Smooth muscle cell of the brain vasculature (primary cell): ENCODE results near the gene STRN4.
"Not testable (repeated sequence)": the region's sequence is repeated elsewhere in the genome, so short reads cannot be mapped to it uniquely, and the experiment has no call there.

Source experiments
- DNase-seq: peaks from one replicate; pipeline ENCODE4 v3.0.0-alpha.2; 2012; ENCODE audit warnings: low read depth, low spot score

STRN4 gene

DNA sequence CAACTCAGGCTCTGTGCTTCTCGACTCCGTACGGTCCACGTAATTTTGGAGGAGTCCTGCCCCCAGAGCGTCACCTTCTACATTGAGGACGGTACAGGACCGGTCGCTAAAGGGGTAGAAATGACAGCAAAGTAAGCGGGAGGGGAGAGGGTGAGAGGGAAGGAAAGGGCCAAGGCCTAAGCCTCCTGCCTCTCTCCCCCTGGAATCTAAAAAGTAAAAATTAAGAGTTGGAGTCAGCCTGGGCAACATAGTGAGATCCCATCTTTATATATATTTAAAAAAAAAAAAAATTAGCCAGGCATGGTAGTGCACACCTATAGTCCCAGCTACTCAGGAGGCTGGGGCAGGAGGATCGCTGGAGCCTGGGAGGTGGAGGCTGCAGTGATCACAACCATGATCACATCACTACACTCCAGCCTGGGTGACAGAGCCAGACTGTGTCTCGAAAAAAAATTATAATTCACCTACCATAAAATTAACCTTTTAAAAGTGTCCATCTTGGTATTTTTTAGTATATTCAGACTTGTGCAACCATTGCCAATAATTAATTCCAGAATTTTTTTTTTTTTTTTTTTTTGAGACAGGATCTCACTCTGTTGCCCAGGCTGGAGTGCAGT, 29.5 kb upstream of the STRN4 start:
- DNase-seq: no peak

DNA sequence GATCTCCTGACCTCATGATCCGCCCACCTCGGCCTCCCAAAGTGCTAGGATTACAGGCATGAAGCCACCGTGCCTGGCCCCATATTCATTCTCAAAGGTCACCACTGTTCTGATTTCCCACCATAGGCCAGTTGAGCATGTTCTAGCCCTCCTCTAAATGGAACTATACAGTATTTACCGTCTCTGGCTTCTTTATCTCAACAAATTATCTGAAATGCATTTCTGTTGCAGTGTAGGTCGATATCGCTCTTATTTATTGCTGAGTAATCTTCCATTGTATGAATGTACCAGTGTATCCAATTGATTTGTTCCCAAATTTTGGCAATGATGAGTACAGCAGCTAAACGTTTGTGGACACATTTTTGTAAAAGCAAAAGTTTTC, 26.8 kb upstream of the STRN4 start:
- DNase-seq: no peak

DNA sequence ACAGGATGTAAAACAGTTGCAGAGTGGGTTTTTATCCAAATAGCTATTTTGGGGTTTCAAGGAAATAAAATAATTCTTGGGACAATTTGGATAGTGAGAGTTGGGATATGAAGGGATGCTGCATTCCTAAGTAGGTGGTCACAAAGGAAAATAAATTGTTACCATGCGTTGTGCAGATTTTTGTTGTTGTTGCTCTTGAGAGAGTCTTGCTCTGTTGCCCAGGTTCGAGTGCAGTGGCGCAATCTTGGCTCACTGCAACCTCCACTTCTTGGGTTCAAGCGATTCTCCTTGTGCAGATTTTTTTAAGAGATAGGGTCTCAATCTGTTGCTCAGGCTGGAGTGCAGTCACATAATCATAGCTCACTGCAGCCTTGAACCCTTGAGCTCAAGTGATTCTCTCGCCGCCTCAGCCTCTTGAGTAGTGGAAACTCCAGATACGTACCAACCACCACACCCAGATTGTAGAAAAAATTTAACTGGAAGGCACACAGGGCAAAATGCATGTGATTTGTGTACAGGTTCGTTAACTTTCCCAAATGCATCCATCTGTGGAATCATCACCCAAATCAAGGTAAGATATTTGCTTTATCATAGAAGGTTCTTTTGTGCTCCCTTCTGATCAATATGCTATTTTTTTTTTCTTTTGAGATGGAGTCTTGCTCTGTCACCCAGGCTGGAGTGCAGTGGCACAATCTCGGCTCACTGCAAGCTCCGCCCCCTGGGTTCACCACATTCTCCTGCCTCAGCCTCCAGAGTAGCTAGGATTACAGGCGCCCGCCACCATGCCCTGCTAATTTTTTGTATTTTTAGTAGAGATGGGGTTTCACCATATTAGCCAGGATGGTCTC, 26.1 kb upstream of the STRN4 start:
- DNase-seq: no peak

DNA sequence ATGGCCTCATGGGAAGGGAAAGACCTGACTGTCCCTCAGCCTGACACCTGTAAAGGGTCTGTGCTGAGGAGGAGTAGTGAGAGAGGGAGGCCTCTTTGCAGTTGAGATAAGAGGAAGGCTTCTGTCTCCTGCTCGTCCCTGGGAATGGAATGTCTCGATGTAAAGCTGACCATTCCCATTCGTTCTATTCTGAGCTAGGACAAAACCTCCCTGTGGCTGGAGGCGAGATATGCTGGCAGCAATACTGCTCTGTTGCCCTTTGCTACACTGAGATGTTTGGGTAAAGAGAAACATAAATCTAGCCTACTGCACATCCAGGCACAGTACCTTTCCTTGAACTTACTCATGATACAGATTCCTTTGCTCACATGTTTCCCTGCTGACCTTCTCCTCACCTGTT, 22.5 kb upstream of the STRN4 start:
- not testable (repeated sequence) for DNase-seq

DNA sequence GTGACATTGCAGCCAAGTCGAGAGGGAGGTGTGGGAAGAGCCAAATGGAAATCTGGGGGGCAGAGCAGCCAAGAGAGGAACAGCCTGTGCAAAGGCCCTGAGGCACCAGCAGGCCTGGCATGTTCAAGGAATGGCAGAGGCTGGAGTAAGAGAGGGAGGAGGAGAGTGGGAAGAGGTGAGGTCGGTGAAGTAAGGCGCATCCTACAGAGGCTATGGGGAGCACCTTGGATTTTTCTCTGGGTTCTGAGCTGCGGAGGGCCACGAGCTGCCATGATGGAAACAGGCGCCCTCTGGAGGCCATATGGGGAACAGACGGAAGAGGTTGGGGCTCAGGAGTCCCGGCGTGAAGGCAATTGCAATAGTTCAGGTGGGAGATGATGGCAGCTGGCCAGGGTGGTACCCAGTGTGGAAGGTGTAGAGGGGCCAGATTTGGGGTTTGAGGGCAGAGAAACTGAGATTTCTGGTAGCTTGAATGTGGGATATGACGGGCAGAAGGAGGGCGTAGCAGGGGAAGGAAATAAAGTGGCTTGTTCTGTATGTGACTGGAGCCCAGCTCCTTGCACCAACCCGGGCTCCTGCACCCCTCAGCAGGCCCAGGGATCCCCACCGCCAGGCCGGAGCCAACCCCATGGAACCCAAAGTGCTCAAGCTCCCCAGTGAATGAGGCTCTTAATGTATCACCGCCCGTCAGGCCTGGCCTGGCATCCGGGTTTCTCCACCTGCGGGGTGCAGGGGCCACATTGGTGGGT, 20.5 kb upstream of the STRN4 start:
- DNase-seq: no peak

DNA sequence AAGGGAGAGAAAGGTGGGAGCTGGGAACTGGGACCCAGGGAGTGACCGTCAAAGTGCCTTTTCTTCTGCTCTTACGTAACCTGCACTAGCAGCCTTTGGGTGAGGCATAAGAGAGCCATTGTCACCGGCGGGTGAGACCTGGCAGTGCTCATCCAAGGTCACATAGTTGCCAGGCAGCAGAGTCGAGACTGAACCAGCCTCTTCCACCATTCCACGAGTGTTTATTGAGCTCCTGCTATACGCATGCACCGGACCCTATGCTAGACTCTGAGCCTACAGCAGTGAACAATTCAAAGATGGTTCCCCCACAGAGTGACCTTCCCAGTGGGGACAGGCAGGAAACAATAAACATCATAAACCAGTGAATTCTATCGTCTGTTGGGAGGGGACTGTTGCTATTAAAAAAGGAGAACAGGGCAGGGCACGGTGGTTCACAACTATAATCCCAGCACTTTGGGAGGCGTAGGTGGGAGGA, 18.6 kb upstream of the STRN4 start:
- no peak for DNase-seq

DNA sequence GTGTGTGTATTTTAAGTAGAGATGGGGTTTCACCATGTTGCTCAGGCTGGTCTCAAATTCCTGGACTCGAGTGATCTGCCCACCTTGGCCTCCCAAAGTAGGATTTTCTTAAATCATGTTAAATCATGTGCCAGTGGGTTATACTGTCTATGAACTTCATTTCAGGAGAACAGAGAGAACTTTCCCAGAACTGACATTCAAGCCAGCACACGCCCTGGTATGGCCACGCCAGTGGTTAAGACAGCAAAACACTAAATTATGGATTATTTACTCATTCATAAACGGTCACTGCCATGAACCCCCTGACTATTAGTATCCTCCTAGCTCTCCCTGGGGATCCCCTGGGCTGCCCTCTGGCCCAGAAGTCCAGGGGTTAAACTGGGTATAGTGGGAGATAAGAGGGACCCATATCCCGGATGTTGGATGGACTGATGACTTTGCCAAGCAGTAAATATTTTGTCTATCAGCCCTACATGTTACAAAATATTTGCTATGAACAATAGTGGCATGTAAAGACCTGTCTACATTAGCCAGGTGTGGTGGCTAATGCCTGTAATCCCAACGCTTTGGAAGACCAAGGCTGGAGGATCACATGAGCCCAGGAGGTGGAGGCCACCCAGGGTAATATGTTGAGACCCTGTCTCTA, 16.1 kb upstream of the STRN4 start:
- no peak for DNase-seq

DNA sequence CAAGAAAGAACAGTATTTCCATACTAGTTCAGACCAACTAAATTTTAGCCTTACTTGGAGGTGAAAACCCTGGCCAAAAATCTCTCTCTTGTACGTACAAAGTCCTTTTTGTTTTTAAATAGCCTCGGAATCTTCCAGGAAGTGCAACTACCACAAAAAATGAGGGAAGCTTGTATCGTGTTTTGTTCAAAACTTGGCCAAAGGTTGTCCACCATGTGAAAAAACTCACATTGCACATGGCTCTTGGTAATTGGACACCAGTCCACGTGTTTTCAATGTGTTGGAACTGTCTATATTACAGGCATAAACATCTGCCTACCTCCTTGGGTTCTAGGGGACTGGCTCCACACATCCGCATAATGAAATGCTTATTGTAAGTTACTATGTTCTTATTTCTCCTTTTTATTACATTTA, 15.2 kb upstream of the STRN4 start:
- no peak for DNase-seq

DNA sequence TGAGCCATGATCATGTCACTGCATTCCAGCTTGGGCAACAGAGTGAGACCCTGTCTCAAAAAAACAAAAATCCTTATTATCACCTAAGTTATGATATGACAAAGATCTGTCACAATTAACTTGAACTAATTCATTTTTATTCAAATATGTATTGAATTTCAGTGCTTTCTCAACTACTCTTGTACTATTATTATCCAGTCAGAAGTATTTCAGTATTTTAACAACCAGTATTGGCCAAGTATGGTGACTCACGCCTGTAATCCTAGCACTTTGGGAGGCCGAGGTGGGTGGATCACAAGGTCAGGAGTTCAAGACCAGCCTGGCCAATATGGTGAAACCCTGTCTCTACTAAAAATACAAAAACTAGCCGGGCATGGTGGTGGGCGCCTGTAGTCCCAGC, 14.6 kb upstream of the STRN4 start:
- DNase-seq: not testable (repeated sequence)

DNA sequence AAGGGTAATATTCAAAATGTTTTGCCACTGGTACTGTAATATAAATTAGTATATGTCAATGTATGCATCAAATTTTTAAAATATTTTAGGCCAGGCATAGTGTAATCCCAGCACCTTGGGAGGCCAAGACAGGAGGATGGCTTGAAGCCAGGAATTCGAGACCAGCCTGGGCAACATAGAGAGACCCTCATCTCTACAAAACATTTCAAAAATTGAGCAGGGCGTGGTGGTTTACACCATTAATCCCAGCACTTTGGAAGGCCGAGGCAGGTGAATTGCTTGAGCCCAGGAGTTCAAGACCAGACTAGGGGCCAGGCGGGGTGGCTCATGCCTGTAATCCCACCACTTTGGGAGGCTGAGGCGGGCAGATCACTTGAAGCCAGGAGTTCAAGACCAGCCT, 14.1 kb upstream of the STRN4 start:
- DNase-seq: no peak

DNA sequence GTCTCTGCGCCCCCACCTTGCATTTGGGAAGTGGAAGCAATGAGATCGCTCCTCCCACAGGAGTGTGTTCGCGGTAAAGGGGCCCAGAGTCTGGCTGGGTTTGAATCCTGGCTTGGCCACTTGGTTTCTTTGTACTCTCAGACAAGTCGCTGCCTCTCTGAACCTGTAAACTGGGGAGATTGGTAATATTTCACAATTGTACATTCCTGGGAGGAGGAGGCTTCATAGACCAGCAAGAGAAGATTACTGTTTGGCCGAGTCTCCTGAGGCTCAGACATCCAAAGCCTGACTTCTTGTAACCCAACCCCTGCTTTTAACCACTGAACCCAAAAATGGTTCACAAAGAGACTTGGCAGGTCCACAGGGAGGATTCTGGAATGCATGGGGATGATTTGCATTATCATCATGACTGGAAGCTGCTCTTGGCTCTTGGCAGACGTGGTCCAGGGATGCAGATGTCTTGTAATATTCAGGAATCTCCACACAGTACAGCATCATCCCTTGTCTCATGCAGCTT, 13.6 kb upstream of the STRN4 start:
- DNase-seq: no peak

DNA sequence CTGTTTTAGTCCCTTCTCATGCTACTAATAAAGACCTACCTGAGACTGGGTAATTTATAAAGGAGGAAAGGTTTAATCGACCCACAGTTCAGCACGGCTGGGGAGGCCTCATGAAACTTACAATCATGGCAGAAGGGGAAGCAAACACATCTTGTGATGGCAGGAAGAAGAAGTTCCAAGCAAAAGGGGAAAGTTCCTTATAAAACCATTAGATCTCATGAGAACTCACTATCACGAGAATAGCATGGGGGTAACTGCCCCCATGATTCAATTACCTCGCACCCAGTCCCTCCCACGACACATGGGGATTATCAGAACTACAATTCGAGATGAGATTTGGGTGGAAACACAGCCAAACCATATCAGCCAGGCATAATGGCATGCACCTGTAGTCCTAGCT, 13.0 kb upstream of the STRN4 start:
- DNase-seq: no peak

DNA sequence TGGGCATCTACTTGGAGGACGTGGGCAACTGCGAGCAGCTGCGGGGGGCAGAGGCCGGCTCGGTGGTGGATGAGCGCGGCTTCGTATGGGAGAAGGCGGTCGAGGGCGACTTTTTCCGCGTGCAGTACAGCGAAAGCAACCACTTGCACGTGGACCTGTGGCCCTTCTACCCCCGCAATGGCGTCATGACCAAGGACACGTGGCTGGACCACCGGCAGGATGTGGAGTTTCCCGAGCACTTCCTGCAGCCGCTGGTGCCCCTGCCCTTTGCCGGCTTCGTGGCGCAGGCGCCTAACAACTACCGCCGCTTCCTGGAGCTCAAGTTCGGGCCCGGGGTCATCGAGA, 10.3 kb upstream of the STRN4 start:
- no peak for DNase-seq

DNA sequence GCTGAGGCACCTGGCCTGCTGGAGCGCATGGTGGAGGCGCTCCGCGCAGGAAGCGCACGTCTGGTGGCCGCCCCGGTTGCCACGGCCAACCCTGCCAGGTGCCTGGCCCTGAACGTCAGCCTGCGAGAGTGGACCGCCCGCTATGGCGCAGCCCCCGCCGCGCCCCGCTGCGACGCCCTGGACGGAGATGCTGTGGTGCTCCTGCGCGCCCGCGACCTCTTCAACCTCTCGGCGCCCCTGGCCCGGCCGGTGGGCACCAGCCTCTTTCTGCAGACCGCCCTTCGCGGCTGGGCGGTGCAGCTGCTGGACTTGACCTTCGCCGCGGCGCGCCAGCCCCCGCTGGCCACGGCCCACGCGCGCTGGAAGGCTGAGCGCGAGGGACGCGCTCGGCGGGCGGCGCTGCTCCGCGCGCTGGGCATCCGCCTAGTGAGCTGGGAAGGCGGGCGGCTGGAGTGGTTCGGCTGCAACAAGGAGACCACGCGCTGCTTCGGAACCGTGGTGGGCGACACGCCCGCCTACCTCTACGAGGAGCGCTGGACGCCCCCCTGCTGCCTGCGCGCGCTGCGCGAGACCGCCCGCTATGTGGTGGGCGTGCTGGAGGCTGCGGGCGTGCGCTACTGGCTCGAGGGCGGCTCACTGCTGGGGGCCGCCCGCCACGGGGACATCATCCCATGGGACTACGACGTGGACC, 9.7 kb upstream of the STRN4 start:
- no peak for DNase-seq

DNA sequence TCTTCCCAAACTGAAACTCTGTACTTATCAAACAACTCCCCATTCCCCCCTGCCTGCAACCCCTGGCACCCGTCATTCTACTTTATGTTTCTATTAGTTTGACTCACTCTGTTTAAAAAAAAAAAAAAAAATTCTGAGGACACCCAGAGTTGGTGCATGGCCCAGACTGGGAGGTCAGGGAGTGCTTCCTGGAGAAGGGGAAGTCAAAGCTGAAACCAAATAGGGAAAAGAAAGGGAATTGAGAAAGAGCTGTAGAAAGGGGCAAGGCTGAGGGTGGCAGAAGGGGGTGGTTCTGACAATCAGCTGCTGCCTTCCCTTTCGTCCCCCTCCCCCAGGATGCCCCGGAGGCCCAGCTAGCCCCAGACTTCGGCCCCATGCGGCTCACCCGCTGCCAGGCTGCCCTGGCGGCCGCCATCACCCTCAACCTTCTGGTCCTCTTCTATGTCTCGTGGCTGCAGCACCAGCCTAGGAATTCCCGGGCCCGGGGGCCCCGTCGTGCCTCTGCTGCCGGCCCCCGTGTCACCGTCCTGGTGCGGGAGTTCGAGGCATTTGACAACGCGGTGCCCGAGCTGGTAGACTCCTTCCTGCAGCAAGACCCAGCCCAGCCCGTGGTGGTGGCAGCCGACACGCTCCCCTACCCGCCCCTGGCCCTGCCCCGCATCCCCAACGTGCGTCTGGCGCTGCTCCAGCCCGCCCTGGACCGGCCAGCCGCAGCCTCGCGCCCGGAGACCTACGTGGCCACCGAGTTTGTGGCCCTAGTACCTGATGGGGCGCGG, 9.0 kb upstream of the STRN4 start:
- no peak for DNase-seq

DNA sequence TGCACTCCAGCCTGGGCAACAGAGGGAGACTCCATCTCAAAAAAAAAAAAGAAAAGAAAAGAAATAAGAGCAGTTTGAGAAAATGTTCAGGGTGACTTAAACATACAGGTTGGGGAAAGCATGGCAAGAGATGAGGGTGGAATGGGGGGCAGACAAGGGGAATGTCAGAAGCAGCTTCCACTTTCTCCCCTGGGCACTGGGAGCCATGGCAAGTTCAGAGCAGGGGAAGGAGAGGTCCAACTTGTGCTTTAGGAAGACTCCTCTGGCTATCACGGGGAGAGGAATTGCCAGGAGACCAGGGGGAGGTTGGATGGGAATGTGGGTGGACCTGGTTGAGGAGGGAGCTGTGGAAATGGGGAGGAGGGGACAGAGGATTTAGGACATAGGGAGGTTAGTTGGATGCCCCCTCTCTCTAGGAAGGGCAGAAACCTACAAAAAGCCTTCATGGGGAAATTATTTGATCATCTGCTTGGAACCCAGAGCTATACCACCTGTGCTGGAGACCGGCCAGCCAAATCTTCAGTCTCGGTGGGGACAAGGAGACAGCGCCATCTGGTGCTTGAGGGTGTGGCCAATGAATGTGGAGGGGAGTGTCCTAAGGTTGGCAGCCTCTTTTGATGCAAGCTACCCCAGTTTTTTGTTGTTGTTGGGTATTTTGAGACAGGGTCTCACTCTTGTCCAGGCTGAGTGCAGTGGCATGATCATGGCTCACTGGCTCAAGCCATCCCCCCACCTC, 7.3 kb upstream of the STRN4 start:
- no peak for DNase-seq

DNA sequence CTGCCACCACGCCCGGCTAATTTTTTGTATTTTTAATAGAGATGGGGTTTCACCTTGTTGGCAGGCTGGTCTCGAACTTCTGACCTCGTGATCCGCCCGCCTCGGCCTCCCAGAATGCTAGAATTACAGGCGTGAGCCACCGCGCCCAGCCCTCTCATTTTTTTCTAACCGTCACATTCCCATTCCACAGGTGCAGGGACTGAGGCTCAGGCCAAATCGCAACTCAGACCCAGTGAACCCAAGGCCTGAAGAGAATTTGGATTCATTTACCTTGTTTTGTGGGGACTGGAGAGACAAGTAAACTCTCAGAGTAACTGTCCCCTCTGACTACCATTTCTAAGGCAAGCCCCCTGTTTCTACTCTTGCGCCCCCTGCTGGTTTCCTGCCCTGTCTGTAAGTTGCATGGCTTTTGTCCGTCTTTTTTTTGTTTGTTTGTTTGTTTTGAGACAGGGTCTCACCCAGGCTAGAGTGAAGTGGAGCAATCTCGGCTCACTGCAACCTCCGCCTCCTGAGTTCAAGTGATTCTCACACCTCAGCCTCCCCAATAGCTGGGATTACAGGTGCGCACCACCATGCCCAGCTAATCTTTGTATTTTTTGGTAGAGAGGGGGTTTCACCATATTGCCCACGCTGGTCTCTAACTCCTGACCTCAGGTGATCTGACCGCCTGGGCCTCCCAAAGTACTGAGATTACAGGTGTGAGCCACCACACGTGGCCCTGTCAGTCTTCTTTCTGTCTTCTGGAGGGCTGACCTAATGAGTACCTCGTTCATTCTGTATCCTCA, 2.3 kb upstream of the STRN4 start:
- DNase-seq: no peak

DNA sequence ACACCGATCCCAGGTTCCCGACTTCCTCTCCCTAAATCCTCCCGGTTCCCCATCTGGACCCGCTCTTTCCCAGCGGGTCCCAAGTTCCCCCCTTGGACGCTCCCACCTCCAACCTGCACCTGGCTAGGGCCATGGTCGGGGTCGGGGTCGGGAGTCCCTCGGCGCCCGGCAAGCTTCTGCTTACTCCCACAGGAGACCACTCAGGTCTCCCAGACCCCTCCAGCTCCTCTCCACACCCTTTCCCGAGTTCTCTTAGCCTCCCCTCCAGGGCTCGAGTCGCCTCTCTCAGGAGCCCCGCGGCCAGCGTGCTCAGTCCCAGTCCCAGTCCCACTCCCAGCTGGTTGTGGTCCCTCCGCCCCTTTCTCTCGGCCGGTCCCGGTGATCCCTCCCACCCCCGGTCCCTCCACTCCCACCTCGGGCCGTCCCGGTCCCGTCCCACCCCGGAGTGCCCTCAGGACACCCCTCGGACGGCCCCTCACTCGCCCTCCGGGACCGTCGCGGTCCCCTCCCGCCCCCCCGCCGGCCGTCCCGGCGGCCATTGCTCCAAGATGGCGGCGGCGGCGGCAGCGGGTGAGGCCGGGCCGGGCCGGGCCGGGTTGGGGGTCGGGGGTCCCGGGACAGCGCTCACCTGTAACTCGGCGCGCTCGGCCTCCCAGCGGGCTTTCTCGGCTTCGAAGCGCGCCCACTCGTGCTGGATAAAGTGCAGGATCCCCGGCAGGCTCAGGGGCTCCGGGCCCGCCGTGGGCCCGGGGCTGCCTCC, 549 bp downstream of the STRN4 start, which contains the start of gene FKRP:
Gene FKRP, plus strand, starts transcription at position 537 of the 760 bp plus-strand sequence. CDS start 9,394 bp downstream, outside the sequence.
- DNase-seq: no peak
